ENCODE measurements around the gene DPM3.

DNA sequence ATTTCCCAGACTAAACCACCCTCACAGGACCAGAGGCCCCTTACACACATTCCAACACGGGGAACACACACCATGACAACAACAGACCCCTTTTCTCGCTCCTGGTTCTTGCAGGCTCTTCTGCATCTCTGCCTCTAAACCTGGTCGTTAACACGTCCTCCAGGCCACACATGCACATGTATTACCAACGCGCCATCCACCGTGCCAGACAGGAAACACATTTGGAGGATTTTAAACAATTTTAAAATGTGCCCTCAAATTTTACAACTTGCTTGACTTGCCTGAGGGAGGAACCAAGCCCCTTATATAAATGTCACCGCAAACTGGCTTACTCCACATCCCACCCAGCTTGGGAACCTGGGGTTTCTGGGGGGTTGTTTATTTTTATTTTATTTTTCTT is 29.5 kb downstream of the DPM3 start:
- no peak for TF ChIP-seq POLR2AphosphoS5 (IDR thresholded peaks at IDR 0.05; ENCODE audit: borderline replicate concordance, low read depth, low read length)
- no peak for TF ChIP-seq EZH2 (IDR thresholded peaks at IDR 0.05)
- TF ChIP-seq FOXP2 (optimal IDR thresholded peaks at IDR 0.05; ENCODE audit: control extremely low read depth, extremely low read length, insufficient read depth): no peak
